HL-60/S4 (cell line): Measurements from ENCODE around the gene HMMR.
"Not testable (repeated sequence)": the region's sequence is repeated elsewhere in the genome, so short reads cannot be mapped to it uniquely, and the experiment has no call there.

Experiments
- in situ Hi-C: fragments of 300-500 bp; cut with MboI; formaldehyde crosslinking; loops from 2 replicates; pipeline ENCODE4 v1.14.3; 2022; ENCODE audit warnings: low sequenced_read_pairs

Gene HMMR

GRCh38 chr5:163505368-163506094, 45.1 kb downstream of the HMMR start, which contains the start of gene MAT2B:
MAT2B (plus strand) TSS chr5:163505619; CDS start chr5:163505687, 68 bp downstream.
- in situ Hi-C loops = no loop called here

- in situ Hi-C loops = no loop called here
Observed at GRCh38 chr5:163506095-163506457, 45.6 kb downstream of the HMMR start.

DNA sequence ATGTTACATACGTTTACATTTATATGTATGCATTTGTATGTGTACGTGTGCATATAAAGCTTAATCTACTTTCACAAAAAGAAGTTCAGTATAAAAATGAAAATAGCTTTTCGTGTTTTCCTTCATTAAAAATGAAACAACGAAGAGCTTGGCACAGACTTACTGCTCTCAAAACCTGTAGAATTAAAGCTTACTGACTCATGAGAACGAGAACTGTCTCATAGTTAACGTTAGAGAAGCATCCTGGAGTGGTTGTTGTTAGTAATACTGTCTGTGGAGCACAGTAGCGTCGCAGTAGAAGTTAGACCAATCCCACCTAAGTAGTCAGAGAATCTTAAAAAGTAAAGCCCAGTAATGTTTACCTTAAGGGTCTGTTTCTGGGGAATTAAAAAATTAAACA, 46.3 kb downstream of the HMMR start:
- in situ Hi-C loops = no loop called here

- in situ Hi-C loops = no loop called here
Observed at GRCh38 chr5:163508753-163509152, 48.3 kb downstream of the HMMR start.

DNA sequence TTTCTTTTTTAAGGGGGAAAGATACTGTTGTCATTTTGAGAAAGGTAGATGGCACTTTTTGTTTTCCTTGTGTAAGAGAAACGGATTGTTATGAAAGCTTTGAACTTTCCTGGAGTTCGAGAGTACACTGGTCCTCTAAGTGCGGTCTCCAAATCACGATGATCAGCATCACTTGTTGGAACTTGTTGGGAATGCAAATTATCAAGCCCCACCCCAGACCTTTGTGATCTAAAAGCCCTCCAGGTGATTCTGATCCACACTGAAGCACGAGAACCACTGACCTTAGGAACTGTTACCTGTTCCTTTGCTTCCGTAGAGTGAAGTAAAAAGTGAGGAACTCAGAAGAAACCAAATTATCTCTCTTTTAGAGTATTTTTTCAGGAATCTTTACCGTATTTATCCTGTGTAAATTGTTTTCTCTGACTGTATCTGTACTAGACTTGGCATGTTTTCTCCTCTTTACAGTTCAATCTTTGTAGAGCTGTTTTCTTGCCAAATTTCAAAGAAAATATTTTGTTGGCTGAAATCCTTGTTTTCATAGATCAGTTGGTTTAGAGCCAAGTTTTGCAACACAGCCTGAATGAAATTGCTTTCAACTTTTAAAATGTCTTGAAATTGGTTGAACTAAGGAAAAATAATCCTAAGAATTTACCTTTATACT, 49.0 kb downstream of the HMMR start:
- in situ Hi-C loops = no loop called here

DNA sequence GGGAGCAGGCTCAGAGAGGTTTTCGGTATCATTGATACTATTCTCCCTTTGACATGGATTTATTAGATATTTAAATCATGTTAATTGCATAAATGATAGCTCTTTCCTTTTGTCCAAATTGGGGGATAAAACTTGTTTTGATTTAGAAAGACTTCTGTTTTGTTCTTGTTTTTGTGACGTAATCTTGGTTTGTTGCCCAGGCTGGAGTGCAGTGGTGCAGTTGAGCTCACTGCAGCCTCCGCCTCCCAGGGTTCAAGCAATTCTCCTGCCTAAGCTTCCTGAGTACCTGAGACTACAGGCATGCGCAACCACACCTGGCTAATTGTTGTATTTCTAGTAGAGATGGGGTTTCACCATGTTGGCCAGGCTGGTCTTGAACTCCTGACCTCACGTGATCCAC, 52.1 kb downstream of the HMMR start:
- in situ Hi-C loops = no loop called here

DNA sequence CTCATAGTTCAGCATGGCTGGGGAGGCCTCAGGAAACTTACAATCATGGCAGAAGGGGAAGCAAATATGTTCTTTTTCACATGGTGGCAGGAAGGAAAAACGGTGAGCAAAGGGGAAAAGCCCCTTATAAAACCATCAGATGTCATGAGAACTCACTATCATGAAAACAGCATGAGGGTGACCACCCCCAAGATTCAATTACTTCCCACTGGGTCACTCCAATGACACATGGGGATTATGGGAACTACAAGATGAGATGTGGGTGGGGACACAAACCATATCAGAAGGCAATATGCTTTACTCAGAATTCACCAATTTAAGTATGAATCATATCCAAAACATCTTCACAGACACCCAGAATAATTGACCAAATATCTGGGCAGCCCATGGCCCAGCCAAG, 64.7 kb downstream of the HMMR start:
- in situ Hi-C loops = no loop called here

- in situ Hi-C loops = no loop called here
Observed at GRCh38 chr5:163529698-163530097, 69.3 kb downstream of the HMMR start.

DNA sequence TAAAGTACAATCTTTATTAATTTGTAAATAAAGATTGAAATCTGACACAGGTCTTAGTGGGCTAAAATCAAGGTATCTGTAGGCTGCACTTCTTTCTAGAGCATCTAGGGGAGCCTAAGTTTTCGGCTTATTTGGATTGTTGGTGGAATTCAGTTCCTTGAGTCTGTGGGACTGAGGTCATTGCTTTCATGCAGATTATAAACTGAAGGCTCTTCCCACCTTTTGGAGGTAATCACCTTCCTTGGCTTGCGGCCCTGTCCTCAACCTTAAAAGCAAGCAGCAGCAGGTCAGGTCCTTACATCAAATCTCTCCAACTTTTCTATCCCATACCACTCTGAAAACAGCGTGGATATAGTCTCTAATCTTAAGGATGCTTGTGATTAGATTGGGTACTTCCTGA, 70.8 kb downstream of the HMMR start:
- in situ Hi-C loops = no loop called here

DNA sequence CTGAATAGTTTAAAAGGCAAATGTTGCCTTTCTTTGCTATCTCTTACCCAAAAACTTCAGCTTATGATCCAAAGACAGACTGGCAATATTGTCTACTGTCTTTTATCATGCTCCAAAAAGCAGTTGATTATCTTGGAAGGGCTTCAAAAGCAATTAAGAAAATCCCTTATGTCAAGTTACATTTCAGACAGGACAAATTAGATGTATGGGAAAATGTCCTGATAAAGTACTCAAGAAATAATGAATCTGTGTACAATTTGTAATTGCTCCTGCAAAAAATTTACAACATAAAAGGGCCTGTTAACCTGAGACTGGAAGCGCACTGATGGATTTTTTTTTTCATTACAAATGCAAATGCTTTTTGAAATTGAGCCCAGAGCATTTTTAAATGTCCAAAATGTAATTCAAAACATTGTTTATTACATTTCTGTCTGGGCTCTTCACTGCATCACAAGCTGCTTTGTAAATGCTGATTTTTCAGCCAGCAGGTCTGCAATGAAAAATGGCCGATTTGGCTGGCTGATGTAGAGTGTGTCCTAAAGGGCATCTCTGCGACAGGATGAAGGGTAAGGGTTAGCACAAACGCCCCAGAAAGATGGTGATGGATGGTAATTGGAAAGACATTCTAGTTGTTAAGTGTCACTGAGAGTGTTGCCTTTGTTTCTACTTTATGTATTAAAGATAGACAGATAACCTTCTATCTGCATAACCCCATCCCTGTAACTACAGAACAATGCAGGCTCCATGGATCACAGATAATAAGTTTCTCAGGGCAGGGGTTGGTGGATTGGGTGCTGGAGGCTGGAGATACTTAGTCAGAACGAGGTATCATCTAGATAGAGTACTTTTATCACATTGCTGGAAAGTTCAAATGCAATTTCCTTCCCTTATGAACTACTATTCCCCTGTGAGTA, 72.0 kb downstream of the HMMR start:
- in situ Hi-C loops = no loop called here

DNA sequence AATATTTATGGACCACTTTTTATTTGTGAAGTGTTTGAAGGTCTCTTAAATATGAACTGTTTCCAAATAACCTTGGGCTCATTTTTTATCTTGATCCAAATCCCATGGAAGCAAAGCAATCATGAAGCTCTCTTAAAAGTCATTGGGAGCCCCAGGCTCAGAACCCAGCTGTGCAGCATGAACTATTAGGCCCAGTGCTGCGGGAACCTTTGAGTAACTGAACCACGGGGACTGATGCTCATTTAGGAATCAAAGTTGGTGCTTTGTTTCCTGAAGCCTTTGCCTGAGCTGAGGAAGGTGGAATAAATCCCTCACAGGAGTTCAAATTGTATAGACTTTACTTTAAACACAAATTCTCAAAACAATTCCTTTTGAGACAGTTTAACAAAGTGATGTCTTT, 72.8 kb downstream of the HMMR start:
- in situ Hi-C loops = no loop called here

DNA sequence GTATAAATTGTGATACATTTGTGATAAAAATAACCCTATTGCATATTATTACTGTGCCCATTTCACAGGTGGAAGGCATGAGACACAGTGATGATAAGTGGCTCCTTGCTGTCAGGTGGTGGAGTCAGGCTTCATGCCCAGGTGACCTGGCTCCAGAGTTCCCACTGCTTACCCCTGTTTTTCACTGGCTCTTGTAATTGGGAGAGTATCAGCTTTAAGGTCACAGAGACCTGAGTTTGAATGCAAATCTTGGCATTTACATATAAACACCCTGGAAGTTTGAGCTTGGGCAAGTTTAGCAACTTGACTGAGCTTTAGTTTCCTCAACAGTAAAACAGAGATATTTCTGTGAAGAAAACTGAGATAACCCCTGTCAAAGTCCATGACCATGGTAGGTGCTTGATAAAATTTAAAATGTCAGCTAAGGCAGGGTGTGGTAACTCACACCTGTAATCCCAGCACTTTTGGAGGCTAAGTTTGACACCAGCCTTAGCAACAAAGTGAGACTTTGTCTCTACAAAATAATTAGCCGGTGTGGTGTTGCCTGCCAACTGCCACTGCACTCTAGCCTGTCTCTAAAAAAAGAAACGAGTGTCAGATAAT, 74.2 kb downstream of the HMMR start:
- in situ Hi-C loops = no loop called here

DNA sequence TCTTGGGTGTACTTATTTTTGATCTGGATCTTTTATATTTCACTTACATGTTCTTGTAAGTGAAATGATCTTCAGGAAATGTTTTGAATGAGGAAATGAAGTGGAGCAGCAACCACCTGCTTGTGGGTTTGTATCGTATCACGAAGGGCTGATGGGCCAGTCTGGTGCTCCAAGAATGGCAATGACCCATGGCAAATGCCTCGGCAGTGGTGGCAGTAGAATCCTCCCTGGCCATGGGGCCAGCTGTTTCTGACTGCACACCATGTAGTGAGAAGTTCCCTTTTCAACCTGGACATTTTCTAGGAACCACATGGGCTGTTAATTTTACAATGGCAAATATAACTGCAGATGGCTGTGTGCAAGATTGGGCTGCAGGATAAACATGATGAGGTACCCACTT, 74.9 kb downstream of the HMMR start:
- in situ Hi-C loops = no loop called here

GRCh38 chr5:163536442-163536841, 76.0 kb downstream of the HMMR start:
- in situ Hi-C loops = not testable (repeated sequence)

DNA sequence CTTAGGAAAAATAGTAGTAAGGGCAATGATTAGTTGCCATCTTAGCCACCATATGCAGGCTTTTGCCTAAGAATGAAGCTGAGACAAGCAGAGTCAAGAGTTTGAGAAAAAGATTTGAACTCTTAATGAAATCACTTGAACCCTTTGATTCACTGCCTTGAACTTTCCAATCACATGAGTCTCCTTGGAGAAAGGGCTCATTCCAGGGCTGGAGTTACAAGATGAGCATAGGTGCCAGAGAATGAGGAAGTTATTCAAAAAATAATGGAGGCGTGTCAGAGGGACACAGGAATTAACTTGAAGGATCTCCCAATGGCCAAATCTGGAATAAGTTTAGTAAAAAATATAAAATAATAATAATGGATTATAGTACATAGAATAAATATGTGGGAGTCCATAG, 80.3 kb downstream of the HMMR start:
- in situ Hi-C loops = no loop called here
